NOMO-1 treated with DMSO at 0.1 percent for 48 hours (cell line): ENCODE results near the gene GDF7.
A peak's percentile ranks its signal among the peaks of the same experiment; 100 is the strongest.

Source experiments
- DNase-seq: peaks from one replicate; lab custom pipeline; 2025; ENCODE audit not compliant: unreplicated experiment; lab: John Stamatoyannopoulos, UW

Gene GDF7

DNA sequence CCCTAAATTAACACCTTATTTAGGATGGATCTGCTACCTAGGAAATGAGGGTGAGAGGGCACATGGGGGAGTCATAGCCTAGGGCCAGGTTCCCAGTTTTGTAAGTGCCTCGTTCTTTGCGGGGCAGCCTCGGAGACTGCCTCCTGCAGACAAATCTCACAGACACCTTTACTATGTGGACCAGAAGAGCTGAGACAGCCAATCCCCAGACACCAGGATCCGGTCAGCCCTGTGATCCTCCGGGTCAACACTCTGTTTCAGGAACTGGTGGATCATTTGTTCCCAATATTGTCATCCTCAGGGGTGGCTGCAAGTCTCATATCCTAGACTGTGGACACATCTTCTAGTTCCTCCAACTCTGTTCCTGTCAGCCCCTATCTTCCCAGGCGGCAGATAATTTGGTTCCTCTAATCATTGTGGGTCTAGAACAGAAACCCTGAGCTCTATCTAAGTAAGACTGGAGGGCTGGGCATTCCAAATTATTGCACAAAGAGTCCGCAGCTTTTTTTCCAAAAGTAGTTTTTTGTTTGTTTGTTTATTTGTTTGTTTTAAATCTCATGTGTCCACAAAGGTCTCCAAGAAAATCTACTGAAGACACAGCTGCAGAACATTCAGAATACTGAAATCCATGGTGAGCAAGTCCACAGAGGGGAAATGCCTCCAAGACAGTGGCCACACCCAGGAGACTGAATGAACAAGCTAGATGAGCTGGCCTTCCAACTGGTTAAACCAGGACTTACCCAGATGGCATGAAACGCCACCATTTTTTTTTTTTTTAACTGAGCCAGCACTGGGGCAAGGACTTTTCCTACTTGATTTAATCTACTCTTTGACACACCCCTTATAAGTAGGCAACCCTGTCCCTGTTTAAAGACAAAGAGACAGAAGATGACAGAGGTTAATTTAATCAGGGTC lies 6.2 kb upstream of the GDF7 start:
- DNase-seq = peak; percentile 52

DNA sequence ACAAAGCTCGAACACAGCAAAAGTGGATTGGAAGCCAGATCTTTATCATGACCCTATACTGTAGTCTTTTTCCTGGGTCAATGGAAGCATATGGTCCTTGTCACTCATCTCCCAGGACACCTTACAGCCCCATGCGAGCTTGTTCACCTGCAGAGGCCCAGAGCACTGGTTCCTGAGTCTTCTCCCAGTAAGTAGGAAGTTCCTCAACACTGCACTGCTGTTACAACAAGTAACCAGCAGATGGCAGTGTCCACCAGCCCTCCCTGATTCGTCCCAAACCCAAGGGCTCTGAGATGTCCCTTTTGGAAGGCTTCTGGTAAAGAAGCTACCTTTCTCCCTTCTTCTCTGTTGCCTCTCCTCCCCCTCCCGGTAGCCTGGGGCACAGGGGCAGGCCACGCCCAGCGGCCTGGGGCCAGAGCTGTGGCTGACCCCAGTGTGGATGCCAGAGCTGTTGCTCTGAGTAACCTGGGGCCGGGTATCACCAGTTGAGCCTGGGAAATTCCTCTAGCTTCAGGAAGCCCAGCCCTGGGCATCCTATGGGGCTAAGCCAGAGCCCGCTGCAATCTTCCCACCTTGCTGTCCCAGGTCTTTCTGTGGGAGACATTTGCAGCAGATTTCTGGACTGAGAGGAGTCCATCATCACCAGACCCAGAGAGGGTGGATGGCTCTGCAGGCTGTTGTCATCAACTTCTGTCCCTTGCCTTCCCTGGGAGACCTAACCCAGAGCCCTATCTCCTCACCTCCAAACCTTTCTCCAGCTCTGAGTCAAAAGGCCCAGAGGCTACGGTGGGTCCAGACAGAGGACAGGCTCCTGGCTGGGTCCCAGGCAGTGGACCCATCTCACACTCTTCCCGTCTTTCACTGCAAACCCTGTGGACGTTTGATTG lies 5.3 kb upstream of the GDF7 start:
- DNase-seq = peak; percentile 27

DNA sequence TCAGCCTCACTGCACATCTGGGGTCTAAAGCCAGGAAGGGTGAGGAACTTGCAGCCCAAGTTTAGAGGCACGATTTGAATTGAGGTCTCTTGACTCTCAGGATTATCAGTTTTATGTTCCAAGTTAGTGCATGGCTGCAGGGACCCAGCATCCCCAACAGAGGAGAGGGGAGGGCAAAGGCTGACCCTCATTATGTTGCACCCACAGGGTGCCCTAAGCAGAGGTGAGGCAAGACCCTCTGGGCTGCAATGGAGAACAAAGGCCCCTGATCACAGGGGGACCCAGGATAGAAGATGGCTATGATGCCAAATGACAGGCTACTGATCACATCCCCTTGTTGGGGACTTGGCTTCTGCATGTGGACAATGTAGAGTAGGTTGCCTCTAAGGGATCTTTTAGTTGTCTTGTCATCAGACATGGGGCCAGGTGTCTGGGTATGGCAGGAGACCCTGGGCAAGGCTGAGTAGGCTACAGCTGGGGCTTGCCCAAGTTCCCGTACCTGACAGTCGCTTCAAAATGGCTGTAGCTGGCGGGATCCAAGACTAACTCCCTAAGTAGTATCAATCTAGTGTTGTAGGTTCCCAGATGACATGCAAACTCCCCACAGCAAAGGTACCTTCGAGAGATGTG lies 4.5 kb upstream of the GDF7 start:
- no peak for DNase-seq

DNA sequence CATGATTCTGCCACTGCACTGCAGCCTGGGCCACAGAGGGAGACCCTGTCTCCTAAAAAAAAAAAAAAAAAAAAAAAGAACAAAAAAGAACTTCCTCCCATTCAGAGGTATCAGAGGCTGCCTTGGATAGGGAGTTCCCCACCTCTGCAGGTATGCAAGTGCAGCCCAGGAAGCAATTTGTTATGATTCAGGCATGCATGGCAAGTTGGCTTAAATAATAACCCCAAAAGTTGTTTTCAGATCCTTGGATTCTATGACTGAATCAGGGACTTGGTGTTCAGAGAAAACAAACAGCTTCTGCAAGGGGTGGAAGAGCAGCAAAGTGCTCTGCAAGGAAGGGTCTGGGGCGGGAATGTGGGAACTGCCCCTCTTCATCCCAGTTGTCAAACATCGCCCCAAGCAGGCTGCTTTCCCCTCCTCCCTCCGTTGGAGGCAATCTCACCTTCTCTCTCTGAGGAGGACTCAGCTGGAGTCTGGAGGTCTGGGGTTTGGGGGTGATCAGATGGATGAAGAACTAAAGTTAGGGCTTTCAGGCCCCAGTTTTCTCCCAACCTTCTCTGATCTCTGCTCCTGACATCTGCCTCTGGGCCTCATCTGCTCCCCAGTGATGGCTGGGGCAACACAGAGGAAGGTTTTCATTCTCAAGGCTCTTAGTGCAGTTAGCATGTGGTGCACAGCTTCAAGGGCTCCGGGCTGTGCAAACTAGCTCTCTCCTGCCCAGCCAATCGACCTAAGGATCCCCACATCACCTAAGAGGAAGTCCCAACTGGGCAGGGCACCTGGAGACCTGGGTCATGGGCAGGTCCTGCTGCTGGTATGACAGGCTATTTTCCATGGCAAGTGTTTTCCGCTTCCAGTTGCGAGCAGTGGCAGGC lies 3.5 kb upstream of the GDF7 start:
- DNase-seq = no peak

DNA sequence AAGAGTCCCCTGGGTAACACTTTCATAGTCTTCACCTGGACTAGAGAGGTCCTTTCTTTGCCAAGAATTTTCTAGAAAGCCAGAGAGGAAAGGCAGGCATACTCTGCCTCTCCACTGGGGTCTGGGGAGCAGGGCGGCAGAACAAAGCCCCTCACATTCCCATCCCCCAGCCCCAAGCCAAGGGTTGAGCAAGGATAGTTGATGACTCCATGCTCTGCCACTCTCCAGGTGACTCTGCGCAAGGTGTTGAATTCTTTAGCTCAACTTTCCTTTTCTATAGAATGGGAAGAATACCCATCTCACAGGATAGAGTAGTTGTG lies 2.9 kb upstream of the GDF7 start:
- no peak for DNase-seq

DNA sequence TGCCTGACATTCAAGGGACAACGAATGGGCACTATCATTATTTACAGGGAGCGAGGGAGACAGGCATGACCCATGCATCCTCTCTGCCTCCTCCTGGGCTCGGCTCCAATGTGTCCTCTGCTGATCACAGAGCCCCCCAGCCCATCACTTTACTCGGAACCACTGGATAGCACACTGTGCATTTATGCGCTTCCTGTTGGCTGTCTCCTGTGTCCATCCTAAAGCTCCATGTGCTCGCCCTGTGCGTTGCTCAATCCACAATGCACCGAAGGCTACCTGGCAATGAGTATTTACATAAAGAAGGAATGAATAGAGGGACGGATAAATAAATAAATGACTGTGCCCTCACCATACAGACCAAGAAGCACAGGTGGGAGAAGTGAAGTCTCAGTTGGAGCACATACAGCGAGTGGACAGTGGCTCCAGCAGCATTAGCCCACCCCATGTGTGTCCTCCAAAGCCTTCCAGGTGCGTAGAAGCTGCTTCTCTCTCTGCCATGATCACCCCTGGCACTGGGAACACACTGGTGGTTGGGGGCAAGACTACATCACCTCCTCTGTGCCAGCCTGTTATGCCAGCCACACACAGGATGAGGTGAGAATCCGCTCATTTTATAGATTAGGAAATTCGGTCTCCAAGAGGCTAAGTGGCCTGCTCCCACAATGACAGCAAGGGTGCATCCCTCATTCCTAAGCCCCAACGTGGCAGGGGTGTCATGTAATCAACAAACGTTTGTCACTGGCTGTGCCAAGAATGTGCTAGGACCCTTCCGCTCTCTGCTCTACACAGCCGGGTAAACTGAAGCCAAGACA lies 2.3 kb upstream of the GDF7 start:
- DNase-seq = no peak

DNA sequence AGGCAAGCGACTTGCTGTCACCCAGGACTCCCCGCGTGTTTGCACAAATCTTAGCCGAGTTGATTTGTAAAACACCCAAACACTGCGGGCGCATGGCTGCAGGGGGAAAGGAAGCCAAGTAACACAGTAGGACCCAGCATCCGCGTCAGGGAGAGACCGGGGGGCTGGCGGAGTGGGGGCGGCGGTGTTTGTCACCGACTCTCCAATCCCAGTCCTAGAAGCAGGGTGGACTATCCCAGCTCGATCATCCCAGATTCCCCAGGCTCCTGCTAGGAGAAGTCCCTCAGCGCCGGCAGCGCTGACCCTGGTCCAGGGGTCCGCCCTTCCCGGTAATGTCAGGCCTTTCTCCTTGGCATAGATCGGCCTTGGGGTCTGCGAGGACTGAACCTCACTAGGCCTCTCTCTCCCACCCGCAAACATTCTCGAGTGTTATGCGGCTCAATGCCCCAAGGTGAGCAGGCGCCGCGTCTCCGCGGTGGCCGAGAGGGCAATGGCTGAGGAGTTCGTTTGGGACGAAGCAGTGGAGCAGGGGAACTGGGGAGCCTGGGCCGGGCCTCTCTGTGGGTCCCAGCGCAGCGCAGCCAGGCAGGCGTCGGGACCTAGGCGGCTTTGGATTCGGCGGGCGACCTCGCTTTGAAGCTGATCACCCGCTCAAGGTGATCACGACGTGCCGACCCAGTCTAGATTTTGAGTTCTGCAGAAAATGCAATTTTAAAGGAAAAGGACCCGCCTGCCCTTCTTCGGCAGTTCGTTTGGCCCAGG lies 1.5 kb upstream of the GDF7 start:
- DNase-seq = no peak

DNA sequence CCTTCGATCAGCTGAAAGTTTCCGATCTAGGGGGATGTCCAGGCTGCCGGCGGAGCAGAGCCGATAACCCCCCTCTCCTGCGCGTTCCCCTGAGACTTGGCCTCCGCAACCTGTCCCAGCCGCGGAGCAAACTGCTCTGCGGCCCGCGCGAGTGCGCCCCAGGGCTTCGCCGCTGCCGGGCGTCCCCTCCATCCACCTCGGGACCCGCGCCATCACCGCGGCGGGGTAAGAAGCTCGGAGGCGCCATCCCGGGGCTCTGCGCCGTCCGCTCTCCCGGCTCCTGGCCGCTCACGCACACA lies 990 bp upstream of the GDF7 start:
- no peak for DNase-seq

DNA sequence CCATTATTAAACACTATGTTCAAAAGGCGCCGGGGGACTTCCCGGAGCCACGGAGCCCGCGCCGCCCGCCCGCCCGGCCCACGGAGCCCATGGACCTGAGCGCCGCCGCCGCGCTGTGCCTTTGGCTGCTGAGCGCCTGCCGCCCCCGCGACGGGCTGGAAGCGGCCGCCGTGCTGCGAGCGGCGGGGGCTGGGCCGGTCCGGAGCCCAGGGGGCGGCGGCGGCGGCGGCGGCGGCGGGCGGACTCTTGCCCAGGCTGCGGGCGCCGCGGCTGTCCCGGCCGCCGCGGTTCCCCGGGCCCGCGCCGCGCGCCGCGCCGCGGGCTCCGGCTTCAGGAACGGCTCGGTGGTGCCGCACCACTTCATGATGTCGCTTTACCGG lies 197 bp downstream of the GDF7 start:
- no peak for DNase-seq

DNA sequence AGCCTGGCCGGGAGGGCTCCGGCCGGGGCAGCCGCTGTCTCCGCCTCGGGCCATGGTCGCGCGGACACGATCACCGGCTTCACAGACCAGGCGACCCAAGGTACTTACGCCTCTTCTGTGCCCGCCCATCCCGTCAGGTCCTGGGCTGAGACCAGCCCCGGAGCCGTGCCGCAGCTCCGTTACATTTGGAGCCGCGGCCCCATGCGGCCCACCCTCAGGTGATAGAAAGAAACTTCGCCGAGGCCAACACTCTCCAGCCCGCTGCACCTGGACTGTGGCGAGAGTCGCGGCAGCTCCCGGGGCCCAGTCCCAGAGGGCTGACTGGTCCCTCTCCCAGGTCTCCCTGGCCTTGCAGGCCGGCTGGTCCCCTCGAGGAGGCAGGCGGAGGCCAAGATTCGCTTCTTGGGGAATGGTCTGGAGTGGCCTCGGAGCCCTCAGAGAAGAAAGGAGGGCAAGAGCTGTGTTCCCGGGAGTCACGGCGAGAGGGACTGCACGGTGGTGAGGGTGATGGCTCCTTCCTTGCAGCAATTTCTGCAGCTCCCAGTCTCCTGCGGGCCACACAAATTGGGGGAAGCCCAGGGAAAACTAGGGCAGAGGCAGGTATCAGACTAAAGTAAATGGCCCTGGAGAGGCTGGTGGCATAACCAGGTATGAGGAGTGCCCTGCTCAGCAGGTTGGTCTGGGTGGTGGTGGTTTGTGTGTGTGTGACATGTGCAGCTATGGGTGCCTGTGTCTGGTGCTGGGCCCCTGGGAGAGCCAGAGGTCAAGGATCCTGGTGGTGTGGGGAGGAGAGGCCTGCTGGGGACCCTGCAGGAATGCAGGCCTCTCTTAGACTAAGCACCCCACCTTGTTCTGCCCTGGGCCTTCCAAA lies 822 bp downstream of the GDF7 start:
- no peak for DNase-seq

DNA sequence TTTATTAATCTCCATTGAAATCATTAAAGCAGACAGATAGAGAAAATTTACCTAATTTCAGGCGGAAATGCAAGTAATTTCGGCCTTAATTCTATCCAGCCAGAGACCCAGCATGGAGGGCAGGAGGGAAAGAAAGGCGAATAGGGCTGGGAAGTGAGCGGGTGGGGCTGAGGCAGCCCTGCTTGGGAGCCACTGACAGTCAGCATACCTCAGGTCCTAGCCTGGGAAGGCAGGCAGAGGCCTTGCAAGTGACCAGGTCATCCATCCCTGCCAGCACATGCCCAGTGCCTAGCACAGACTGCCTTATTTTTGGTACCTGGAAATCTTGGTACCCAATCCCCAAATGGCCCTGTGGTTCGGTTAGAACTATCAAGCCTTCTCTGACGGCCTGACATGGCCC lies 1.5 kb downstream of the GDF7 start:
- DNase-seq = no peak

DNA sequence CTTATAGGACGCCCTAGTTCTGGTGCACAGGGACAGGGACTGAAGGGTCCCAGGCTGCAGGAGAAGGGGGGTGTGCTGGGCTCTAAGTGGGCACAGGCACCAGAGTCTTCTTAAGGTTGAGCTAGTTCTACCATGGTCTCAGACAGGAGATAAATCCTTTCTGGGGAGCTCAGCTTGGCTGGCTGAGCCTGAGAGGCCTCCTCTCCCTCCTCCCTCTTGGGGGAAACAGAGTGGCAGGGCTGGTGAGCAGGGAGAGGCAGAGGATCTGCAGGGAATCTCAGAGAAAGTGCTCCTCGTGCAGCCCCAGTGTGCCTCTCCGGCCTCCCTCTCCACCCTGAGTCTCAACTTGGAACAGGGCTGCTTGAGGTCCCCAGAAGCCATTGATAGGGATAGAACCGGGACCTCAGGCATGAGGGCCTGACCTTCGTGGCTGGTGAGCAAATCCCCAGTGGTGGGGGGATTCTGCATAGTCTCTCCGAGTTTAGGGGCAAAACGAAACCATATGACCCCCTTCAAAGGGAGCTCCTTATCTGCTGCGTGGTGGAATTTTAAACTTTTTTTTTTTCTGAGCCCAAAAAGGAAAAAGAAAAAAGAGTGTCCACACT lies 2.0 kb downstream of the GDF7 start:
- no peak for DNase-seq

DNA sequence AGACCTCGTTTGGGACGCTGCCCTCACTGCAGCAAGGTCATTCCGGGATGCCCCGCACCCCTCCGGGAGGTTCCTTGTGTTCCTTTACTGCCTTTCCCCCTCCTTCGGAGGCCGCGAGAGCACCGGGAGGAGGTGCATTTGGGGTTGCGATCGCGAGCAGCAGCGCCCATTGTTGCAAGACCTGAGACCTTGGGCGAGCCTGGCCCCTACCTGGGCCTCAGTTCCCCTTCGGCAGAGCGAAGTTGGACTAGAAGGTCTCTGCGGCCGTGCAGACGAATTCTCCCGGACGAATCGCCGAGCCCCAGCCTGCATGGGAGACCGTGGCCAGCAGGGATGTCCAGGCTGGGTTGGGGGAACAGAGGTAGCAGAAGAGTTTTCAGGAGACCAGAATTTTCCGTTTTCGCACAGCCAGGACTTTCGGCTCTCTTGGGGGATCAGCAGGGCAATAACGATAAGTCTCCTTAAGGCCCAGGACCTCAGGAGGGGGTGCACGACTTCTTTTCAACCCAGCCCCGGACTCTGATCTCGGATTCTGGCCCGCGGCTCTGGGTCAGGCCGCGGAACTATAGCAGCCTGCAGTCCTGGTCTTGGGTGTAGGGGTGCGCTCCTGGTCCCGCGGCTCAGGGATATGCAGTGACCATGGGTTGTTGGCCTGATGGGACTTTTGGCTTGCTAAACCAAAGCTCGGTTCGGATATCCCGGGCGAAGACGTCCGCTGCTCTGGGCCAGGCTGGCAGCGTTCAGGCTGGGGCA lies 2.8 kb downstream of the GDF7 start:
- no peak for DNase-seq

DNA sequence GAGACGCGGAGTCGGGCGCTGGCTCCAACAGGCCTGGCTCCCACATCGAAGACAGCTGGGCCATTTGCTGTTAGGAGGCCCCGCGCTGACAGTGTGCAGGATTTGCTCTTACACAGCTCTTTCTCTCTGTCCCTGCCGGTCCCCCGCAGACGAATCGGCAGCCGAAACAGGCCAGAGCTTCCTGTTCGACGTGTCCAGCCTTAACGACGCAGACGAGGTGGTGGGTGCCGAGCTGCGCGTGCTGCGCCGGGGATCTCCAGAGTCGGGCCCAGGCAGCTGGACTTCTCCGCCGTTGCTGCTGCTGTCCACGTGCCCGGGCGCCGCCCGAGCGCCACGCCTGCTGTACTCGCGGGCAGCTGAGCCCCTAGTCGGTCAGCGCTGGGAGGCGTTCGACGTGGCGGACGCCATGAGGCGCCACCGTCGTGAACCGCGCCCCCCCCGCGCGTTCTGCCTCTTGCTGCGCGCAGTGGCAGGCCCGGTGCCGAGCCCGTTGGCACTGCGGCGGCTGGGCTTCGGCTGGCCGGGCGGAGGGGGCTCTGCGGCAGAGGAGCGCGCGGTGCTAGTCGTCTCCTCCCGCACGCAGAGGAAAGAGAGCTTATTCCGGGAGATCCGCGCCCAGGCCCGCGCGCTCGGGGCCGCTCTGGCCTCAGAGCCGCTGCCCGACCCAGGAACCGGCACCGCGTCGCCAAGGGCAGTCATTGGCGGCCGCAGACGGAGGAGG lies 3.5 kb downstream of the GDF7 start:
- DNase-seq = no peak

DNA sequence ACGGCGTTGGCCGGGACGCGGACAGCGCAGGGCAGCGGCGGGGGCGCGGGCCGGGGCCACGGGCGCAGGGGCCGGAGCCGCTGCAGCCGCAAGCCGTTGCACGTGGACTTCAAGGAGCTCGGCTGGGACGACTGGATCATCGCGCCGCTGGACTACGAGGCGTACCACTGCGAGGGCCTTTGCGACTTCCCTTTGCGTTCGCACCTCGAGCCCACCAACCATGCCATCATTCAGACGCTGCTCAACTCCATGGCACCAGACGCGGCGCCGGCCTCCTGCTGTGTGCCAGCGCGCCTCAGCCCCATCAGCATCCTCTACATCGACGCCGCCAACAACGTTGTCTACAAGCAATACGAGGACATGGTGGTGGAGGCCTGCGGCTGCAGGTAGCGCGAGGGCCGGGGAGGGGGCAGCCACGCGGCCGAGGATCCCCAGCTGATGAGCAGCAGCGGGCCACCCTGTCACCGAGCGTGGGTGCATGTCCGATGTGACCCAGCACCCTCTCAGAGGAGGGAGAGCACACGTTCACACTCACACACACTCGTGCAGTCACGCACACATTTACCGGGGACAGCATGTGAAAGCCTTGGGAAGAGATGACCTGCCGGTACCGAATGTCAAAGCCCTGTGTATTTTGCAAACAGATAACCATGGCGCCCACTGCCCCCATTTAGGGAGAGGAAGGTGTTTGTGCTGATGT lies 4.2 kb downstream of the GDF7 start:
- no peak for DNase-seq

DNA sequence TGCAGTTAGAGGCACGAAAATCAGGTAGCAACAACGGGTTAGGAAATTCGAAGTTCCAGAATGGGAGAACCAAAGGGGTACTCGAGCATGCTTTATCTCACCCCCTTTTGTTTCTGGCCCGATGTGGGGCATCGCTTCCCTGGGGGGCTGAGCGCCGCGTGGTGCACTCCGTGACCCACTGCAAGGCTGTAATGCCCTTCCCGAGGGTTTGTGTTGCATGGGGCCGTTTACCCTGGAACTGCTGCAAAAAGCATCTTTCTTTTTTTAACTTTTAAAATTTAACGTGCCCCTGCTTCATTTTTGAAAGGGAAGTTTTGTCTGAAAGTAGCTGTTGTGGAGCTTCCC lies 4.8 kb downstream of the GDF7 start:
- no peak for DNase-seq
